OCI-LY7 (cell line): ENCODE measurements around the gene THEM5.

ENCODE experiments used
- EZH2phosphoT487 ChIP-seq: fragments of 200-600 bp; sonication (generic); IDR thresholded peaks from 2 replicates; pipeline ENCODE4 v1.6.1; 2018; ENCODE audit warnings: low read depth, borderline replicate concordance, mild to moderate bottlenecking, mixed run types, antibody characterized with exemption, low read length, moderate library complexity, mixed read lengths
- TF ChIP-seq, protein P1 (sequence below): fragments of 200-600 bp; sonication (generic); conservative IDR thresholded peaks from 2 replicates; pipeline ENCODE4 v1.5.1; 2014; ENCODE audit warnings: mild to moderate bottlenecking, antibody characterized with exemption, low read length, moderate library complexity, mixed read lengths

DNA sequence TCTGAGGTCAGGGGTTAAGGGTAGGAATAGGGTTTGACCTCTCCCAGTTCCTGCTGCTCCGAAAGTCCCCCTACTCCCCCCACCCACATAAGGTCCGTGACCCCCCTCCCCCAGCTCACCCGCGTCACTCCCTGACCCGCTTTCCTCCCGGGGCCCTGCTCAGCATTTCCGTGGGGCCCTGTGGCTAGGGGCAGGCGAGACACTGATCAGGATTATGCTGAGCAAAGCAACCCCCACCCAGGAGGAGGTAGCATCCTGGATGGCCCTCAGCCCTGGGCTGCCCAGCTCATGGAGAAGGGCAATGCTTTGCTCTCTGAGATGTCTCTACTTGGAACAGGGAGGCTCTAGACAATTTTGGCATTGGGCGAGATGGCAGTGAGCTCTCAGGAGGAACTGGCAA is 25.7 kb downstream of the THEM5 start:
- TF ChIP-seq, protein P1, sequence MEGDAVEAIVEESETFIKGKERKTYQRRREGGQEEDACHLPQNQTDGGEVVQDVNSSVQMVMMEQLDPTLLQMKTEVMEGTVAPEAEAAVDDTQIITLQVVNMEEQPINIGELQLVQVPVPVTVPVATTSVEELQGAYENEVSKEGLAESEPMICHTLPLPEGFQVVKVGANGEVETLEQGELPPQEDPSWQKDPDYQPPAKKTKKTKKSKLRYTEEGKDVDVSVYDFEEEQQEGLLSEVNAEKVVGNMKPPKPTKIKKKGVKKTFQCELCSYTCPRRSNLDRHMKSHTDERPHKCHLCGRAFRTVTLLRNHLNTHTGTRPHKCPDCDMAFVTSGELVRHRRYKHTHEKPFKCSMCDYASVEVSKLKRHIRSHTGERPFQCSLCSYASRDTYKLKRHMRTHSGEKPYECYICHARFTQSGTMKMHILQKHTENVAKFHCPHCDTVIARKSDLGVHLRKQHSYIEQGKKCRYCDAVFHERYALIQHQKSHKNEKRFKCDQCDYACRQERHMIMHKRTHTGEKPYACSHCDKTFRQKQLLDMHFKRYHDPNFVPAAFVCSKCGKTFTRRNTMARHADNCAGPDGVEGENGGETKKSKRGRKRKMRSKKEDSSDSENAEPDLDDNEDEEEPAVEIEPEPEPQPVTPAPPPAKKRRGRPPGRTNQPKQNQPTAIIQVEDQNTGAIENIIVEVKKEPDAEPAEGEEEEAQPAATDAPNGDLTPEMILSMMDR, result no peak
- TF ChIP-seq EZH2phosphoT487, result no peak
